Stimulated activated CD8-positive, alpha-beta memory T cell treated with anti-CD3 and anti-CD28 coated beads, Interleukin-12 subunit alpha, Interleukin-12 subunit beta, amount 100 ng/mL, for 24 hours (primary cell): ENCODE measurements around the gene ESRP2.

Source experiments
- DNase-seq: peaks from one replicate; pipeline ENCODE4 v3.0.0-alpha.2; 2020; ENCODE audit errors: extremely low read depth

Gene ESRP2

GRCh38 chr16:68263559-68264127, 27.7 kb upstream of the ESRP2 start:
- no peak for DNase-seq

- no peak for DNase-seq
These were observed 23.3 kb upstream of the ESRP2 start for GRCh38 chr16:68259007-68259825.

- DNase-seq: no peak
These were observed 22.2 kb upstream of the ESRP2 start for GRCh38 chr16:68257906-68258800.

GRCh38 chr16:68257251-68257905, 21.5 kb upstream of the ESRP2 start:
- no peak for DNase-seq

- no peak for DNase-seq
These were observed 19.8 kb upstream of the ESRP2 start for GRCh38 chr16:68255712-68256111.

- no peak for DNase-seq
These were observed 17.8 kb upstream of the ESRP2 start for GRCh38 chr16:68253721-68254120.

- no peak for DNase-seq
These were observed 16.5 kb upstream of the ESRP2 start for GRCh38 chr16:68252383-68252782.

- no peak for DNase-seq
These were observed 15.9 kb upstream of the ESRP2 start for GRCh38 chr16:68251832-68252231.

- no peak for DNase-seq
These were observed 15.0 kb upstream of the ESRP2 start for GRCh38 chr16:68250951-68251350.

GRCh38 chr16:68249371-68249770, 13.4 kb upstream of the ESRP2 start:
- no peak for DNase-seq

GRCh38 chr16:68247932-68248331, 12.0 kb upstream of the ESRP2 start:
- no peak for DNase-seq

- no peak for DNase-seq
These were observed 11.5 kb upstream of the ESRP2 start for GRCh38 chr16:68247400-68247799.

- no peak for DNase-seq
These were observed 10.7 kb upstream of the ESRP2 start for GRCh38 chr16:68246666-68247065.

GRCh38 chr16:68246121-68246520, 10.2 kb upstream of the ESRP2 start:
- DNase-seq: no peak

GRCh38 chr16:68244903-68245853, 9.3 kb upstream of the ESRP2 start, which contains the start of gene PLA2G15:
Gene PLA2G15, plus strand, starts transcription at chr16:68245373. Its CDS starts 54 bp downstream, at chr16:68245427.
- peak; percentile 93 for DNase-seq

- no peak for DNase-seq
These were observed 8.6 kb upstream of the ESRP2 start for GRCh38 chr16:68244481-68244902.

GRCh38 chr16:68242926-68243858, 7.3 kb upstream of the ESRP2 start:
- no peak for DNase-seq

GRCh38 chr16:68242085-68242484, 6.2 kb upstream of the ESRP2 start:
- no peak for DNase-seq

GRCh38 chr16:68238029-68238345, 2.1 kb upstream of the ESRP2 start:
- DNase-seq: no peak
